ENCODE measurements around the gene PBXIP1.
"Not testable (repeated sequence)": the region's sequence is repeated elsewhere in the genome, so short reads cannot be mapped to it uniquely, and the experiment has no call there.

The PBXIP1 gene

GRCh38 chr1:154999571-155000410 lies 43.9 kb upstream of the PBXIP1 start:
- peak overlapping the region; percentile 100 for H3K27ac ChIP-seq
- ChIA-PET CTCF (interaction anchor here (0.6 to 1.2 kb wide), 7 partner anchors 10 to 173 kb away, joined by 3 to 6 read pairs (median 4); partner anchors contain the start of gene KRTCAP2), POLR2A (ENCODE audit: low non-redundant PET) (no interaction called here)
- TF ChIP-seq CTCF (conservative IDR thresholded peaks at IDR 0.05; ENCODE audit: low read depth): no peak
- DNase-seq (ENCODE audit: low spot score): no peak

- POLR2A ChIA-PET (ENCODE audit: low non-redundant PET): interaction anchor here (0.7 kb wide), 2 partner anchors 11 to 410 kb away, joined by 4 to 5 read pairs; no protein-coding TSS in a partner anchor
- TF ChIP-seq CTCF (conservative IDR thresholded peaks at IDR 0.05; ENCODE audit: low read depth): peak; percentile 92
- no peak for DNase-seq (ENCODE audit: low spot score)
- H3K27ac ChIP-seq: peak overlapping the region; percentile 100
- CTCF ChIA-PET: interaction anchor here (0.6 to 1.2 kb wide), 4 partner anchors 14 to 26 kb away, joined by 3 to 6 read pairs (median 4); no protein-coding TSS in a partner anchor
Measured at GRCh38 chr1:154998818-154999570, 43.1 kb upstream of the PBXIP1 start.

- ChIA-PET POLR2A (ENCODE audit: low non-redundant PET) (interaction anchor here (0.6 to 0.7 kb wide), 3 partner anchors 12 to 858 kb away, joined by 3 to 5 read pairs (median 4); no protein-coding TSS in a partner anchor), CTCF (interaction anchor here (0.6 to 1.1 kb wide), 4 partner anchors 19 to 27 kb away, joined by 3 to 6 read pairs (median 4); no protein-coding TSS in a partner anchor)
- no peak for DNase-seq (ENCODE audit: low spot score)
- no peak for TF ChIP-seq CTCF (conservative IDR thresholded peaks at IDR 0.05; ENCODE audit: low read depth)
- peak overlapping the region; percentile 100 for H3K27ac ChIP-seq
Measured at GRCh38 chr1:154998201-154998780, 42.4 kb upstream of the PBXIP1 start.

- peak overlapping the region; percentile 100 for H3K27ac ChIP-seq
- no peak for DNase-seq (ENCODE audit: low spot score)
- ChIA-PET CTCF (interaction anchor here (0.7 to 5.0 kb wide), 5 partner anchors 20 to 129 kb away, joined by 3 to 22 read pairs (median 3); no protein-coding TSS in a partner anchor), POLR2A (ENCODE audit: low non-redundant PET) (no interaction called here)
- TF ChIP-seq CTCF (conservative IDR thresholded peaks at IDR 0.05; ENCODE audit: low read depth): no peak
Measured at GRCh38 chr1:154996966-154997701, 41.2 kb upstream of the PBXIP1 start.

- not testable (repeated sequence) for DNase-seq (ENCODE audit: low spot score)
- H3K27ac ChIP-seq: peak overlapping the region; percentile 71
- CTCF ChIA-PET: interaction anchor here (0.6 to 5.0 kb wide), 5 partner anchors 11 to 128 kb away, joined by 3 to 22 read pairs (median 6); no protein-coding TSS in a partner anchor
- TF ChIP-seq CTCF (conservative IDR thresholded peaks at IDR 0.05; ENCODE audit: low read depth): peak; percentile 54
- POLR2A ChIA-PET (ENCODE audit: low non-redundant PET): interaction anchor here (0.7 kb wide), 1 partner anchor 11 kb away, joined by 3 read pairs; no protein-coding TSS in a partner anchor
Measured at GRCh38 chr1:154995301-154995983, 39.5 kb upstream of the PBXIP1 start.
